ENCODE measurements around the gene MAGI3.
A peak's percentile ranks its signal among the peaks of the same experiment; 100 is the strongest.

Gene MAGI3

DNA sequence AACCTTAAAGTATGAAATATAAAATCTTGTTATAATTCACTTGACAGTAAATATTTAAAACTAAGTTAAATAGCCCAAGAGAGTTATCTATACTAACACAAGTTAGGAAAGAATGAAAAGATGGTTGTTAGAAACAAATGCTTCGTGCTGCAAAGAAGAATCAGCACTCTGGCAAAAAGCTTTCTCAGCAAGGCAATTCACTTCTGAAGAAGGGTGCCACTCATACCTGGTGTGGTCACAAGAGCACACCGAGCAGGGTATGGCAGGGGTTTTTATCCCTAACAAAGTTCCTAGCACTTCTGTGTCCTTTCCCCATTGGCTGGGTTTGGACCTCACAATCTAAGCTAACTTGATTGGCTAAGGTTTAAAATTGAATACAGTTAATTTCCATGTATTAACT, 121.0 kb downstream of the MAGI3 start:
- no peak for DNase-seq (ENCODE audit: low read depth, low spot score)

DNA sequence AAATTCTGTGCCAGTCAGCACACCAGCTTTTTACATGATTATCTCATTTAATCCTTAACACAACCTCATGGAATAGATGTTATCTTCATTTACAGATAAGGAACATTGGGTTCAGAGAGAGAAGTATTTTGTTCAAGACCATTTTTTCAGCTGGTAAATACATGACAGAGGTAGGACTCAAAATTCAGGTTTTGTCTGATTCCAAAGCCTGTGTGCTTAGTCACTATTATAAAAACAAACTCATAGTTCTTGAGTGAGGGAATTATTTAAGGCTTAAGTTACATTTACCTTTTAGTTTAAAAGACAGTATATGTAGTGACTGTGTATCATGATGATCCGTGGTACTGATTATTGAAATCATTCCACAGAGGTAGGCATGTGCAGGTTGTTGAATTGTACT, 125.2 kb downstream of the MAGI3 start:
- peak; percentile 25 for DNase-seq (ENCODE audit: low read depth, low spot score)

DNA sequence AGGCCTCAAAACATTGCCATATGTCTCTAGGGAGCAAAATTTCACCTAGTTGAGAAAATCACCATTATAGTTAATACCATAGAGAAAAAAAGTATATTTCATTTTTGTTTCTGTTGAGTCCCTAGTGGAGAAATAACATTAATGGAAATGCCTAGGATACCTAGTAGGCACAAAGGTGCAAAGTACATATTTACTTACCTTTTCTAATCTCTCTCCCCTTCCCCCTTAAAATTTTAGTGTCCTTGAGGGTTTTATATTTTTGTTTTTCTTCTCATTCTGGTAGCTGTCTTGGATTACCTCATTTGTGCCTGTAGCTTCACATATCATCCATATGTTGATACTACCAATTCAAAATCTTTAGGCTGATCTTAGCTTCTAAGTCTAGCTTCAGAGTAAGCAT, 127.0 kb downstream of the MAGI3 start:
- no peak for DNase-seq (ENCODE audit: low read depth, low spot score)

- no peak for DNase-seq (ENCODE audit: low read depth, low spot score)
Observed at GRCh38 chr1:113517983-113518382, 127.7 kb downstream of the MAGI3 start.

GRCh38 chr1:113519556-113519955, 129.2 kb downstream of the MAGI3 start:
- peak; percentile 32 for DNase-seq (ENCODE audit: low read depth, low spot score)

DNA sequence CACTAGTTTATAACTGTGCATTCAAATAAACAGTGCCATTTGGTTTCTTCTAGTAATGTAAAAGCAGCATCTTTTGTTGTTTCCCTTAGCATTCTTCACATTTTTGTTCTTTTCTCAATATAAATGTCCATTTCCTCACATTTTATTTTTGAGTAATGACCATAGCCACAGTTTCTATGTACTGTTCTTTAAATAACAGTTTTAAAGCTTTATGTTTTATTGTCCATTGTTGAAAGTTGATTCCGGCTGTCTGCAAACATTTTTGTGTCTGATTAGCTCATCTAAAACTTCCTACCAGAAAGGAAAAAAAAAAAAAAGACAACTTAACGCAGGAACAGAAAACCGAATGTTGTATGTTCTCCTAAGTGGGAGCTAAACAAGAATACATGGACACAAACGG, 139.7 kb downstream of the MAGI3 start:
- peak; percentile 6 for DNase-seq (ENCODE audit: low read depth, low spot score)

DNA sequence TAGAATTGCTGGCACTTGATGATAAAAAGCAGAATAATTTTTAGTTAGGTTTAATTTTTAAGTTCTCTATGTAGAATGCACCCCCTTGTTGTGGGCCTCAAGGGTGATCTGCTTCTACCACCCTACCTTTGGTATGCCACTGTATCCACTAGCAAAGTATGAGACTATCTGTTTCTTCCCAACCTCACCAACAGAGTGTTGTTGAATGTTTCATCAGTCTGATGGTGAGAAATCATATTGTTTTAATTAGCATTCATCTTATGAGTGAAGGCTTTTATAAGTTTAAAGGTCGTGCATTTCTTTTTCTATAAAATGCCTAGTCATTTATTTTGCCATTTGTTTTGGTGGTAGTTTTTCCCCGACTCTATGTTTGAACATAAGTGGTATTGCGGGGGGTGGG, 141.0 kb downstream of the MAGI3 start:
- DNase-seq (ENCODE audit: low read depth, low spot score), result no peak

- DNase-seq (ENCODE audit: low read depth, low spot score), result no peak
Observed at GRCh38 chr1:113533061-113533460, 142.7 kb downstream of the MAGI3 start.

DNA sequence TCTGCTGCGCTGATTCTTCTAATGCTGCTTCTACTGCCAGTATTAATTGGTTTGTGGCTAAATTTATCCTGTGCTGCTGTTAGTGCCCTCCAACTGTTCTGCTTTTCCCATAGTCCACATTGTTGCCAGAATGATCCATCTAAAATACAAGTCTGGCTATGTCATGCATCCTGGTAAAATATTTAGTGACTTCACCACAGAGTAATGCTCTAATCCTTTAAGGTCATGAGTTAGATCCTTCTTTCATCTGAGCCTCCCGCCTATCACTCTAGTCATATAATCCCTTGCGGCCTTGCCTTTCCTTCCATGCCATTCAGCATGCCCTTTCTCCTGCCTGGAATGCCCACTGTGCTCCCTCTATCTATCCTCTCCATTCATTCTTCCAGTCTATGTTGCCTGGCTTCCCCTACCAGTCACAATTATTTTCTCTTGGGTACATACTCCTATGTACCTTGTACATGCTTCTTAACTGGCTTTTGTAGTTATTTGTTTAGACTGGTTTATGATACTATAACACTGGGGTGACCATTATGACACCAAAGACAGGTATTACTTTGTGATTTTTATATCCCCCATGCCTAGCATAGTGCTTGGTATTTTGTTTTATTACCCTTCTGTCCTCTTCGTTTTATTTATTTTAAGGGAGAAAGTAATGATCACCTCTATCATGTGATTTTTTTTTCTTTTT, 144.0 kb downstream of the MAGI3 start:
- peak; percentile 88 for DNase-seq (ENCODE audit: low read depth, low spot score)

DNA sequence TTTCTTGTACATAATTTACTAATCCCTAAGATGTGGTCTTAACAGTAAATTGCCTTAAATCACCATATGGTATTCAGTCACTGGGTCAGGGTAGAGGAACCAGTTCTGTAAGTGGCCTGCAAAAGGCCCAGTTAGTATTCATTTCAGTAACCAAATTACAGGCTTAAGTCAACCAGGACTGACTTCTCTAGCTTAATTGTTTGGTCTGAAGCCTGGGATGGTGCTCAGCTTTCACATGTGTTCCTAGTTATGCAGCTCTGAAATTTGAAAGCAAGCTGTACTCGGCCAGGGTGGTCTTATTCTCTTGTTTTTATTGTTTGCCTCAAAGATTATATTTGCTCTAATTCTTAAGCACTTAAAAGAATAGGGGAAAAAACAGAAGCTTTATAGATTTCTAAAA, 144.6 kb downstream of the MAGI3 start:
- DNase-seq (ENCODE audit: low read depth, low spot score), result peak; percentile 13

DNA sequence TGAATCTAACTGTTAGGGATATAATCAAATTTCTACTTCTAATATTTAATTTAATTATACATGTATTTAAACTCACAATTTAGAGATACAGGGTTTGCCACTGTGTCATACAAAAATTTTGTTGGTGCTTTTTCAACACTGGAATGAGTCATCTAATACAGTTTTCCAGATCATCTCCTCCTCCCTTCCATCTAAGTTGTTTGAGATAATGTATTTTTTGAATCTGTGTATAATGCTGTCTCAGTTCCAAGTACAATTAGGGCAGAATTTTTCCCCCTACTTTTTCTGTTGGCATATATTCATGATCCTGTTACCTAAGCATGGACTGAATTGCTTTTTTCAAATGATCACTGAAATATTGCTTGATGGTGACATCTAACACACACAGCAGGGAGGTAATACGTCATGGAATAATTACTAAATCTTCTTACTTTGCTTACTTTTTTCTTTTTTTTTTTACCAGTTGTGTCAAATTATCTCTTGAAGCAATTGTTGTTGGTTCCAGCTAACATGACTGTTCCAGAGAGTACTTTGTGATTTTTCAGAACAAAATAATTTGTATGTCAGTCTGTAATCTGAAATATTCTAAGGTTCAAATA, 146.0 kb downstream of the MAGI3 start:
- DNase-seq (ENCODE audit: low read depth, low spot score), result peak; percentile 13

DNA sequence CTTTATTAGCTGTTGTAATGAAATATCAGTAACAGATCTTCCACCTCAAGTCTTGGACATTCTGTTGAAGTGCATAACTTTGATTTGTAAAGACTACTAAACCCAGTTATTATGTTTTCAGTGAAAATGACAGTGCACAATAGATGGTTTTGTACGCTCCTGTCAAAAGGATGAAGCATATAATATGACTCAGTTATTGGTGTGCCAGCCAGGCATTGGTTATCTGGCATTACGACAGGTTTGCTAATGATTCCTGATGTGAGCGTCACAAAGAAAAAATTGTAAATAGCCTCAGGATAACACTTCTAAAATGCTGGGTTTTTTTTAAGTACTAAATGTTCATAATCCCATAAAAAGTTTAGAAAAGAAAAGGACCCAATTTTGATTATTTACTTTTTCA, 147.9 kb downstream of the MAGI3 start:
- peak; percentile 42 for DNase-seq (ENCODE audit: low read depth, low spot score)

GRCh38 chr1:113540335-113540734, 150.0 kb downstream of the MAGI3 start:
- no peak for DNase-seq (ENCODE audit: low read depth, low spot score)

GRCh38 chr1:113541106-113541505, 150.8 kb downstream of the MAGI3 start:
- DNase-seq (ENCODE audit: low read depth, low spot score), result no peak

GRCh38 chr1:113542221-113542701, 151.9 kb downstream of the MAGI3 start:
- DNase-seq (ENCODE audit: low read depth, low spot score), result peak; percentile 27

GRCh38 chr1:113543110-113543509, 152.8 kb downstream of the MAGI3 start:
- no peak for DNase-seq (ENCODE audit: low read depth, low spot score)

GRCh38 chr1:113545210-113545609, 154.9 kb downstream of the MAGI3 start:
- DNase-seq (ENCODE audit: low read depth, low spot score), result no peak

GRCh38 chr1:113545626-113546025, 155.3 kb downstream of the MAGI3 start:
- no peak for DNase-seq (ENCODE audit: low read depth, low spot score)

- no peak for DNase-seq (ENCODE audit: low read depth, low spot score)
Observed at GRCh38 chr1:113551728-113552127, 161.4 kb downstream of the MAGI3 start.

GRCh38 chr1:113552244-113552643, 161.9 kb downstream of the MAGI3 start:
- DNase-seq (ENCODE audit: low read depth, low spot score), result no peak

- no peak for DNase-seq (ENCODE audit: low read depth, low spot score)
Observed at GRCh38 chr1:113557187-113557586, 166.9 kb downstream of the MAGI3 start.

DNA sequence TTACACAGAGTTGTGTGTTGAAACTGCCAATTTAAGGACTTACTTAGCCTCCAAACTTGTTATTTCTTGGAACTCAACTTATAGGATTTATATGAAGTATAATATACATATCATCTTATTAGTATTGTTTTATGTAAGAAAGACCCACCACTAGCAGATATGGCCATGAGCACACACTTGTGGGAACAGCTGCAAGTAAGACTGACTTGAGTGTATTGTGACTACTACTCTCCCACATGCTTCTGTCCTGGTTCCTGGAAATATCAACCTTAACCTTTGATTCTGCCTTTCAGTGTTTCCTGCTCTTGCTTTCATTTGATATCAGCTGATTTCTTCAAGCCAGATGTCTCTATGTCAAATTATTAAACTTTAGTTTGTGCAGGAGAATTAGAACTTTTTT, 175.3 kb downstream of the MAGI3 start:
- DNase-seq (ENCODE audit: low read depth, low spot score), result no peak

GRCh38 chr1:113567427-113567826, 177.1 kb downstream of the MAGI3 start:
- no peak for DNase-seq (ENCODE audit: low read depth, low spot score)
